Globus pallidus (tissue), 1 donor: ENCODE results near the gene ATP2B2.

Experiments used
- DNase-seq: peaks from one replicate; pipeline ENCODE4 v3.0.0-alpha.2; 2015; ENCODE audit warnings: low spot score

The ATP2B2 gene

DNA sequence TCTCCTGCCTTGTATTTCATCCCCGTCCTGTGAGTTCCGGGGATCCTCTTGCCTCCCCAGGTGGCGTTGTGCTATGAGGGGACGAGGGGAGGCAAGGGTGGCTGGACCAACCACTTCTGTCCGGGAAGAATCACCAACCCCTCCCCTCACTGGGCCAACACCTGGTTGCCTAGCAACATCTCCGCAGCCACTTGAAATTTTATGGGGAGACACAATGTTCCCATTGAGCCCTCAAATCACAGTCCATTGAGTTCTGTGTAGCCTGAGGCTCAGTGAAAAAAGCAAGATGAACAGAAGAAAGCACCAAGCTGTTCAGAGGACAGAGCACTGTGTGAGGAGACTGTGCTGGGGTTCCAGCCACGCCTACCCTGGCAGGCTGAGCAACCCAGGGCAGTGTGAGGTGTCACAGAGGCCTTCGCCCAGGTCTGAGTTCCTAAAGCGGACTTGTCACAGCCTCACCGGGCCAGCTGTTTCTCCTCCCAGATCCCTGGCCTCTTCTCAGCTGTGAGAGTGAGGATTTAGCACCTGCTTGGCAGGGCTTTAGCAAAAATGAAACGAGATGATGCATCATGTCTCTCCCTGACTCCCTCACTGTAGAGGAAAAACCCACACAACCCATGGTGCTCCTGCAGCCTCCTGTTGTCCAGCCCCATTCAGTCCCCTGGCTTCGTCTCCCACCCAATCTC is 76.8 kb downstream of the ATP2B2 start:
- no peak for DNase-seq

DNA sequence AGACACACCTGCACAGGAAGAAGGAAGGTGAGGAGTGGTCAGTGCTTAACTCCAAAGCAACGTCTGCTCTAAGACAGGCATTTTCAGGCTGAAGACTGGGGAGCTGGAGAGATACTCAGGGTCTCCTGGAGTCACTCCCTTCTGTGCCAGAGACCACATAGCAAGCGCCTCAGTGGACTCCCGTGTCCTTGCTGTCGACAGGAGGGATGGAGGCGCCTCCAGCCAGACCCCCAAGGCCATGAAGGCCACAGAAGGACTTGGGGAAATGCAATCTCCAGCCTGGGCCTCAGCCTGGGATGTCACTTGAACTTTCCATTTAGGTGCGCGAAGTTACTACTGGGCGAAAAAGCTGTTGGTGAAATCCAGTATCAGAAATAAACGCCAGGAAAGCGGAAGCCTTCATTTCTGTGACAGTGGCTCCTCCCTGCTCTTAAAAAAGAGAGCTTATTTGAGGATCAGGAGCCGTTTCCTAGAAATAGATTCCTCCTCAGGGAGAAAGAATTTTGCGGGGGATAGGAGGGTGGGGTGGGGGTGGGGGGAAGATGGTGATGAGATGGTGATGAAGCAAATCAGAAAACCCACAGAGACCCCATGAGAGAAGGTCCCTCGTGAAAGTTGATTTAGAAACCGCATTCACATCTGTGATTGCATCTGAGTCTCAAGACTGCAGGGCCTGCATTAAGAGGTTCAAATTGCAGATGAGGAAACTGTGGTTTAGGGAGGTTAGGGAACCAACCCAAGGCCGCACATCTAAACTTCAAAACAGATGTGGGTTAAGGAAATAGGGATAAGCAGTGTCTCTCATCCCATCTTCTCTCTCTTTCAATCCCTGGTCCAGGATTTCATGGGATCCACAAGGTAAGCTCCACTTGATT is 78.8 kb downstream of the ATP2B2 start:
- no peak for DNase-seq

DNA sequence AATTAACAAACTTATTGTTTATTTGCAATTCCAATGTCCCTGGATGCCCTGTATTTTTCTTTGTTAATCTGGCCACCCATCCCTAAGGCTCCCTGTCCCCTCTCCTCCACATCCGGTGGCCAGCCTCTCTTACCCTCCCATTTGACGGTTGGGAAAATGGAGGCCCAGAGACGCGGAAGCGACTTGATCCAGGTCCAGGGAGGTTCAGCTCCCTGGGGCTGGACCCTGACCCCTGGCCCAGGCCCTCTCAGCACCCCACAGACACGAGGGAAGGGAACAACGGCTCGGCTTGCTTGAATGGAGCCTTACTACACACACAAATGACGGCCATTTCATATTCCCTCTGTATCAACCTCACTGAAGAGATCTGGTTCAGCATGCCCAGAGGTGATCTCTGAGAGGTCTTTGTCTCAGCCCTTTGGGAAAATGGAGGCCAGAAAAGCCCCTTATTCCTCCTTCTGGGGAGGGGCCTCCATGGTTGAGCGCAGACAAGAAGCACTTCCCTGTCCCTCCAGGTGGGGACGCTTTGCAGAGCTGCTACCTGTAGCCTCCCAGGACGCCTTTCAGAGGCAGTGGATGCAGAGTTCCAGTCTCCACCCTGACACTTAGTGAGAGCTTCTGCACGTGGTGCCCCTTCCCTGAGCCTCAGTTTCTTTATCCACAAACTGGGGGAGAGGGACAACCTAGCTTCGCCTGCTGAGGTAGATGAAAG is 82.1 kb downstream of the ATP2B2 start:
- no peak for DNase-seq

DNA sequence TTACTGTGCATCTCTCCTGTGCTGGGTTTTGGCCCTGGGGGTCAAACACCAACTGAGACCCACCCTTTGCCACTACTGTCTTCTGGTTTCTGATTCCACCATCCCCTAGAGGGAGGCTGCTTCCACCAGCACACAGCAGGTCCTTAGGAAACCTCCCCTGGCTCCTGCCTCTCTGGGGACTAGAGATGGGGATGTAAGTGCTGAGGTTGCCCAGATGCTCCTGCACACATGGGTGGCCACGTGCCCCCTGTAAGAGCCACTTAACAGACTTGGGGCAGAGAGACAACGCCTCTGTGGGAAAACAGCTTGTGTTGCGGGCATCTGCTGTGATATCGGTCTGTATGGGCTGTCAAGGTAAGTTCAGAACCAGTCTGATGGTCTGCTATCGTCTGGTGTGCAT is 83.4 kb downstream of the ATP2B2 start:
- no peak for DNase-seq

DNA sequence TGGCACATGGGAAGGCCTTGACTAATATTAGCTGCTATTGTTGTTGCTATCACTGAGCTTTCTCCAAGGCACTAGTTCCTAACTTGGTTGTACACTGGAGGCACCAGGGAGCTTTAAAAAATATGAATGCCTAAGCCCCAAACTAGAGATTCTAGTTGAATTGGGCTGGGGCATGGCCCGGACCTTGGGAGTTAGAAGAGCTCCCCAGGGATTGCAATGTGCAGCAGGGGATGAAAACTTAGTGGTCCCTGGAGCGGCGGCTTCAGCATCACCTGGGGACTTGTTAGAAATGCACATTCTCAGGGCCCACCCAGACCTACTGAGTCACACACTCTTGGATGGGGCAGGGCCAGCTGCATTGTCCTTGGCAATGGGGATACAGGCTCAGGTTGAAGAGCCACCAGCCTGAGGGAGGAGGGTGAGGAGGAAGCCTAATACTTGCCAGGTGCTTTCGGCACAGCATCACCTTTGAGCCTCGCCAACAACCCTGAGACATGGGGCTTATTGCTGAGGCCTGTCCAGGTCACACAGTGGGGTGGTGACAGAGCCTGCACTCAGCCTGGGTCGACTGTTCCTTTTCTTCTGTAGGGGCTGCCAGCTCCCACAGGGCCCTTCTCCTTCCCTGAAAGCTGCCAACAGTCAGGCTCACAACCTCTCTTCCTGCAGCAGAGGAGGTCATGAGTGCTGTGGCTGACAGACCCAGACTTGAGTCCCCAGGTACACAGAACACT is 84.5 kb downstream of the ATP2B2 start:
- DNase-seq: no peak

DNA sequence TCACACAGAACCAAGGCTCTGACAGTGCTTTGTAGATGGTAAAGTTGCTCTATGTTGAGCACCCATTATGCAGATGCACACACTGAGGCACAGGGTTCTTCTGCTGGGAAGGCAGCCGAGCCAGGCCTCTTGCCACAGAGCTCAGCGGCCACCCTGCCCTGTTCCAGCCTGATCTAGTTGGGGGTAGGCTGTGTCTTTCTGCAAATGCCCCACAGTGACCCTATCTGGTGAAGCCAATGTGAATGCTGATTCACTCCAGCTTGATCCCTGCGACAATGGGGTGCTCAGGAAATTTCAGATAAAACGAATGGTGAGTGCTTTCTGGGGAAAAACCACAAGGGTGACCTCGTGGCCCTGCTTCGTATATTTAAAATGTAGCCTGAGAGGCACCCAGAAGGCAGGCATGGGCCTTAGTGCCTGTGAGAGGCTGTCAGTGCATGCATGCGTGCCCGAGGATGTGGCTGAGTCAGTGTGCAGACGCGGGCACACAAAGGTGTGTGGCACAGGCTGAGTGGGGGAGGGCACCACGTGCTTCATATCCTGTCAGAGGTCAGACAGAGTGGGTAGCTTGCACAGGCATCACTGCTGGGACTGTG is 85.7 kb downstream of the ATP2B2 start:
- DNase-seq: no peak

DNA sequence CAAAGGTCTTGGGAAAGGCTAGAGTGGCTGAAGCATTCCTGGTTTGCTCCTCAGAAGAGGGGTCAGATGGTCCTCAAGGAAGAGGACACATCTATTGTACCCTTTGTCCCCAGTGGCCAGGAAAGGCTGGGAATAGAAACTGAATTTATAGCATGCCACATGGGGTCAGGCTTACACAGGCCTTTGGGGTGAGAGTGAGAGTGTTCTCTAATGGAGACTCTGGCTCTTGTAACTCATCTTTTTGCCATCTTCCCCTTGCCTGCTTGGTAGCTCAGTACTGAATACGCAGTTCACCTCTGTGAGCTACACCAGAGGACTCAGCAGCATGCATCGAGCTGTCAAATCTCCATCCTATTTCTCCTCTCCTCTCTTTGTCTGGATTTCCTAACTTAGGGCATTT is 87.5 kb downstream of the ATP2B2 start:
- DNase-seq: no peak

DNA sequence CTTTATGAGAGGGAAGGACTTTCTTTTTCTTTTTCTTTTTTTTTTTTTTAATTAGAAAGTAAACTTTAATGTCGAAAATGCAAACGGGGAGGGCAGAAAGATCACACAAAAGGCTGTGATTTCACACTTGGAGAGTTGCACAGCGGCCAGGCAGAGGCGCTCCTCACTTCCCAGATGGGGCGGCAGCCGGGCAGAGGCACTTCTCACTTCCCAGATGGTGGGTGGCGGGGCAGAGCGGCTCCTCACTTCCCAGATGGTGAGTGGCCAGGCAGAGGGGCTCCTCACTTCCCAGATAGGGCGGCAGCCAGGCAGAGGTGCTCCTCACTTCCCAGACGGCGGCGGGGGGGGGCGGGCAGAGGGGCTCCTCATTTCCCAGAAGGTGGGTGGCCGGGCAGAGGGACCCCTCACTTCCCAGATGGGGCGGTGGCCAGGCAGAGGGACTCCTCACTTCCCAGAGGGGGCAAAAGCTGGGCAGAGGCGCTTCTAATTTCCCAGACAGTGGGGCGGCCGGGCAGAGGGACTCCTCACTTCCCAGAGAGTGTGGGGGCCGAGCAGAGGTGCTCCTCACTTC is 88.6 kb downstream of the ATP2B2 start:
- no peak for DNase-seq

DNA sequence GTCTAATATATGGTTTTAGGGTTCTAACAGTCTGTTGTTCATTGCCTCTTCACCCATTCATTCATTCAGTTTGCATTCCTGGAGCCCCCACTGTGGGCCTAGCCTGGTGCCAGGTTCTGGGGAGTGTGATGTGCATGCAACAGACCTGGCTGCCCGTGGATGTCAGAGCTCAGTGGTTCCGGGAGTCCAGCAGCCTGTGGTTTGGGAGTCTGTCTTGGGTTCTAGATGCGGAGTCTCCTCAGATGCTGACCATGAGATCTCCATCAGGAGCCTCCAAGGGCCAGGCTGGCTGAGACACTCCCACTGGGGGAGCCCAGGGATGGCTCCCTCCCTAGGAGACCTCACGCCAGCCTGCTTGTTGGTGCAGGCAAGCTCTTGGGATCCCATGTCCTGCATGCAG is 92.3 kb downstream of the ATP2B2 start:
- no peak for DNase-seq

DNA sequence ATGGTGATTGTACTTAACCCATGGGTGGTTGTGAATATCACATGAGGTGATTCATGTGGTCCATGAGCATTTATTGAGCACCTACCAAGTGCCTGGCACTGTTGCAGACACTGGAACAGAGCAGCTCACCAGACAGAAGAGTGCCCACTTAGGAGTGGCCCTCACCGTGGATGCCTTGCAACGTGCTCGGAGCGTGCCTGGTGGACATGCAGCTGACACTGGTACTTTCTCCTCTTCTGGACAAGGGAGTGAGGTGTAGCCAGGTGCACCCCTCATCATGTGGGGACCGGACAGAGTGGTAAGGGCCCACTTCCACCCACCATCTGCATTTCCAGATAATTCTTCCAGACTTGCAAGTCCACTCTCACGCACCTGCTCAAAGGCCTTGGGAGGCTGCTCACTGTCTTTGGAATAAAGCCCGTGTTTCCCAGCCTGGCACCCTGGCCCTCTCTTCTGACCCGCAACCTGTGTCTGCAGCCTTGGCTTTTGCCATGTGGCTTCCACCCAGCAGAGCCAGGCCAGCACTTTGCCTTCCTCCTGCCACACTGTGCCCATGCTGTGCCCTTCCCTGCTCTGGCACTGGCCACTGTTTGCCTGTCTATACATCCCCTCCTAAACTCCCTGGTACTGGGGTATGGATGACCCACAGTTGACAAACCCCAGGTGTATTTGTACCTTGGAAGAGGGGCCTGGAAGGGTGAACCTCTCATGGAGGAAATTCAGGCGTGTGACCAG is 93.6 kb downstream of the ATP2B2 start:
- DNase-seq: no peak

DNA sequence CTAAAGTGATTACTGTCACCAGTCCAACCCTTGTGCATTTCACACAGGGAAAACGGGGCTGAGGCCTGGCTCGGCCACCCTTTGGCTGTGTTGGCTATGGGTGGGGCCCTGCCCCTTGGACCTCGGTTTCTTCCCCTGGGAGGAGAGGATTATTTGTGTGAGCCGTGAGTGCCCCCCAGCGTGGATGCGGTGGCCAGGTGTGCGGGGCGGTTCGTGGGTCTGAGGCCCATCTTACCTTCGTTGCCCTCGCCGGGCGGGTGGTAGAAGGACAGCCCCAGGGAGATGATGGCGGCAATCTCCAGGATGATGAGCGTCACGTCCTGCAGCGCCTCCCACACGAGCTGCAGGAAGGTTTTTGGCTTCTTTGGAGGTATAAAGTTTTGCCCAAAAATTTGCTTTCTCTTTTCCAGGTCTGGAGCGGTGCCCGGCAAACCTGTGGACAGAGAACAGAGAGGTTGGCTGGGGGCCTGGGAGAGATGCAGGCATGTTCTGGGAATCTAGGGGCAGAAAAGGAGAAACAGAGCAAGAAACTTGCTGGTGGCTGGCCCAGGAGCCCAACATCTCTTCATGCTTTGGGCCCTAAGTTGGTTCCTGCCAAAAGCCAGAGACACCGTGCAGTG is 94.9 kb downstream of the ATP2B2 start:
- no peak for DNase-seq

DNA sequence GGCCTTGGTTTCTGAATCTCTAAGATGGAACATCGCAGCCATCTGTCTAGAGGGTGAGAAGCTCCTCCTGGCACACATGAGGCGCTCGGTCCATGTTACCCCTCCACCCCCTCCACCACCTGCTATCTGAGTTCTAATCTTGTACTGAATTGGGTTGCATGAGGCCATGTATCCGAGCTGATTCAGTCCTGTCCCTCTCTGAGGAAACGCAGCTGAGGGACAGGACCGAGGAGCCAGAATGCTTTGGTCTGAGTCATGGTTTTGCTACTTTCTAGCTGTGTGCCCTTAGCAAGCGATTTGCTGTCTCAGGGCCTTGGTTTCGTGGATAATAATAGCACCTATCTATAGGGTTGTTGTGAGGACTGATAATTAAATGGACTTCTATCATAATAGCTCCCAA is 96.7 kb downstream of the ATP2B2 start:
- DNase-seq: no peak

DNA sequence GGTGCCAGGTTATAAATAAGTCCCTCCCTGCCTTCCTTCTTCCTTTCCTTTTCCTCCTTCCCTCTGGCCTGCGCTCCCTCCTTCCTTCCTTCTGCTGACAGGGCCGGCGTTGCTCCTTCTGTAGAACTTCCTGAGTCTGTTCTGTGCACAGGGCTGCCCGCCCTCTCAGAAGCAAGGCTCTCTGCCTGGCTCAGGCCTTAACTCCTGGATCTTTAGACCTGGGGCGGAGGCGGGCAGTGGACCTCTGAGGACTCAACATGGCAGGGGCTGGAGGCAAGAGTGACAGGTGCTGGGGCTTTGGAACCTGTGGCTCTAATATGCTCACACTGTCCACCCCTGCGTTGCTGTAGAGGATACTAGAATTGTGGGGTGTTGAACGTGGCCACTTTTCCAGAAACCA is 98.0 kb downstream of the ATP2B2 start:
- no peak for DNase-seq

DNA sequence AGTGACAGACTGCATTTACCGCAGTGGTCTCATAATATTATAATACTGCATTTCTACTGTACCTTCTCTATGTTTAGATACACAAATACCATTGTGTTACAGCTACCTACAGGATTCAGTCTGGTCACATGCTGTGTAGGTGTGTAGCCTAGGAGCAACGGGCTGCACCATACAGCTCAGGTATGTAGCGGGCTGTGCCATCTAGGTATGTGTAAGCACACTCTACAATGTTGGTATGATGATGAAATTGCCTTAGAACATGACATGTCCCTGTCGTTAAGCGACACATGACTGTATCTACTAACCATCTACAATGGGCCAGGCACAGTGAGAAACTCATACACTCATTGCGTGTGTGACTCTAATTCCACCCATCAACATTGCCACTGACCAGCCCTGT is 99.0 kb downstream of the ATP2B2 start:
- no peak for DNase-seq

DNA sequence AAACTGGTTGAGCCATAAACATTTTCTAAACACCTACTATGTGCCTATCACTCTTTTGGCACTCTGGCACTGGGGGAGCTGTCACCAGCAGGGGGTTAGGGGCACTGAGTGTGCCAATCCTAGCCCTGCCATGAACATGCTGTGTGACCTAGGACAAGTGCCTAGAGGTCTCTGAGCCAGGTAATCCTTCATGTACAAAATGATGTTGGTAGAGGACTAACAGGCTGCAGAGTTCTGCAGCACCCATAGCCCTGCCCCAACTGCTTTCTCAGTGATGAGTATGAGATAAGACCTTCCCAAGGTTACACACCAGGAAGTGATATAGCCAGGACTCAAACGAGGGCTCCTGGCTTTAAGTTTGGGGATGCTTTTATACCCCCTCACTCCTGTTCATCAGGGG is 99.6 kb downstream of the ATP2B2 start:
- no peak for DNase-seq

DNA sequence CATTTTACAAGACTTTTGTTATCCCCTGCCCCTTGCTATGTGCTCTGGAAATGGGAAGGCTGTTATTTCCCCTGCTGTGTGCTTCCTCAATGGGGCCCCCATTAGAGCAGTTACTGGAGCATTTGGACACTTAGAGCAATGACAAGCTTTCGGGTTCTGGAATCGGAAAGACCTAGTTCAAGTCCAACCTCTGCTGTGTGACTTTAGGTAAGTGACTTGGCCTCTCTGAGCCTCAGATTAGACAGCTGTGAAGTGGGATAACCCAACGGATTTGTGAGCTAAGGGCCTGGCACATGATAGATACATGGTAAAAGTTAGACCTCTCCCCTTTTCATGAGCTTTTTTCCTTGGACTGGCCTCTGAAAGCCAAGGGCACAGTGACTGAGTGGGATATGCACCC is 100.5 kb downstream of the ATP2B2 start:
- DNase-seq: no peak

DNA sequence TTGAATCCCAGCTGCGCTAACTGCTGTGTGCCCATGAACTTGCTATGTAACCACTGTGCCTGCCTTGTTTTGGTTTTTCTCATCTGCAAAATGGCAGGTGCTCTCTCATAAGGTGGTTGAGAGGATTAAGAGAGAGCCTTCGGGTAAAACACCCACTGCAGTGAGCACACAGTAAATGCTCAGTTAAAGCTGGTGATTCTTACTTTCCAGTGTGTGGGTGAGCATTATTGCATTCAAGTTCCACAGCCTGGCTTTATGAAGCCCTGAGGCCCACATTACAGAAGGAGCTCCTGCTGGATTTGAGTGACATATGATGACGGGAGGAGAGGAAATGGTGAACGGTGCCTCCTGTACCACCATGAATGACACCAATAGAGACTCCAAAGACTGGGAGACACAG is 101.0 kb downstream of the ATP2B2 start:
- no peak for DNase-seq

DNA sequence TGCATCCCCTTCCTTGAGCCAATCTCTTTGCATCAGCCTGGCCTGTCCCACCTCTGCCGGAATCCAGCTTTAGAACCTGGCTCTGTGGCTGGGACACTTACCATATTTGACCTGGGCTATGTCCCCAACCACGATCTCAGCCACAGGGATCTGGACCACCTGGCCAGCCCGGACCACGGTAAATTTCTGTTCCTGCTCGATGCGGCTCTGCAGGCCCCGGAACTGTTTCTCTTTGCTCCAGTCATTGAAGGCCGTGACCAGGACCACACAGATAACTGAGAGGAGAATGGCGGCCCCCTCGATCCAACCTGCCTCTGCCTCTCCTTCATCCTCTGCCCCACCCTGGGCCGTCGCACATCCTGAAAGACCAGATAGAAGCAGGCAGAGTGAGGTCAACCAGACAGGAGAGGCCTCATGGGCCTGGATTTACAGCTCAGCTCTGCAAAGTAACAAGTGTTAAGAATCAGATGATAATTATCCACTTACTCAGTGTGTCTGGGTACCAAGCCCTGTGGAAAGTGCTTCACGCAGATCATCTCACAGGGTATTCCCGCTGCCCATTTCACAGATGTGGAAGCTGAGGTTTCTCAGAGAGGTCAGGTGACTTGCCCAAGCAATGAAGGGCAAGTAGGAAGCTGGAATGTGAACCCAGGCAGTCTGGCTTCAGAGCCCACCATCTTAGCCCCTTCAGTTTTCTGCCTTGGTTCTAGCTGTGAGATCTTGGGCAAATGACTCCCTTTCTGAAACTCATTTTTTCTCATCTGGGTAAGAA is 103.2 kb downstream of the ATP2B2 start:
- DNase-seq: no peak

DNA sequence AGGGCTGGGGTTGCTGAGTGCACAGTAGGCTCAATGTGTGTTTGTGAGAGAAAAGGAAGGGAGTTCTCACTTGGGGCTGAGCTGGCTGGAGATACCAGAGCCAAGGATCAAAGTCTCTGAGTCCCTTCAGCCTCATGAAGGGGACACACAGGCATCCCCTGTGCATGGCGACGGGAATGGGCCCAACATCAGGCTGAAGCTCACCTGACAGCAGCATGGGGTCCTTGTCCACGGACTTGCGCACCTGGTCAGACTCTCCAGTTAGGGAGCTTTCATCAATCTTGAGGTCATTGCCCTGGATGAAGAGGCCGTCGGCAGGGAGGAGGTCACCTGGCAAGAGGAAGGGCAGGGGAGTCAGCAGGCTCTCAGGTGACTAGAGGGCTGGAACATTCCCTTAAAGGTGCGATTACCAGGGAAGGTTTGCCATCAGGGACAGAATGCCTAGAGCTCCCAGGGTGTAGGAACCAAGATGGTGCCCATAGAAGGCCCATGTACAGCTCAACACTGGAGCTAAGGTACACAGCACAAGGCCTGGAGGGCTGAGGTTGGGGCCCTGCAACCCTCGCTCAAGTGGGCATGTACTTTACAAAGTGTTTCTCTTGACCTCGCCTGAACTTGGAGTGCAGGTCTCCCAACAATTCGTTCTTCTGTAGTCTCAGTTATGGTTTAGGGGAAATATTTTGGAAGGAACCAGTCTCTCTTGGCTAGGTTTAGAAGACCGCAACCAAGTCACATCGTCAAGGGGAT is 104.5 kb downstream of the ATP2B2 start:
- no peak for DNase-seq
